Ovary (tissue), 3 donors: ENCODE data around the gene TCIRG1.

Source experiments
- CTCF ChIP-seq, 3 donors: fragments of 450-650 bp in 2 of 3; fragments of 200-600 bp in 1 of 3; IDR thresholded peaks; one replicate each; pipeline versions ENCODE4 v1.5.1 to v1.8.0; 2016 to 2022; ENCODE audit warnings: antibody characterized with exemption in 3 of 3, mild to moderate bottlenecking in 1 of 3
- POLR2A ChIP-seq: fragments of 450-650 bp; IDR thresholded peaks from one replicate; pipeline ENCODE4 v1.6.1; 2017; ENCODE audit warnings: antibody characterized with exemption, mild to moderate bottlenecking, moderate library complexity
- donor health status: DM: no; HTN: no; CAD: no.

GRCh38 chr11:68071281-68072048 is 32.6 kb downstream of the TCIRG1 start:
- TF ChIP-seq CTCF (IDR thresholded peaks at IDR 0.05) (no peak), POLR2A (no peak)
